Measurements from ENCODE around the gene JPT1. TPM values are rescaled to one million over a fixed set of nuclear protein-coding genes. Genes with fewer than 3 reads are reported as not detected.

JPT1 gene
- 273 and 396 TPM in 2 replicates for total RNA-seq

GRCh38 chr17:75154195-75155106, at the start of gene JPT1:
Gene JPT1 (minus strand): TSS chr17:75154512. CDS start chr17:75154397, 115 bp downstream.

GRCh38 chr17:75182569-75183436, 28.5 kb upstream of the JPT1 start, which contains the start of gene SUMO2:
Gene SUMO2 (minus strand): TSS chr17:75182959. CDS start chr17:75182834, 125 bp downstream.

GRCh38 chr17:75131278-75132017, 22.9 kb downstream of the JPT1 start, which contains the start of gene NT5C:
Gene NT5C (minus strand): TSS chr17:75131742. CDS start chr17:75131707, 35 bp downstream.

GRCh38 chr17:75109407-75110233, 44.7 kb downstream of the JPT1 start, which contains the start of gene ARMC7:
Gene ARMC7 (plus strand): TSS chr17:75109969. CDS start chr17:75110289, 320 bp downstream.

GRCh38 chr17:75087558-75088453, 66.5 kb downstream of the JPT1 start, which contains the start of gene SLC16A5:
Gene SLC16A5 (plus strand): TSS chr17:75087954. CDS start chr17:75093637, 5,683 bp downstream.

Other genes starting within 250 kb of the JPT1 start
- not detected in 2 replicates for gene USH1G, start 231.3 kb downstream of the JPT1 start, total RNA-seq
- not detected in 2 replicates for gene OTOP2, start 230.2 kb downstream of the JPT1 start, total RNA-seq
- not detected in 2 replicates for gene OTOP3, start 218.6 kb downstream of the JPT1 start, total RNA-seq
- gene HID1, start 181.8 kb downstream of the JPT1 start, total RNA-seq: 14.3 and 15.5 TPM in 2 replicates
- 34.8 and 37.3 TPM in 2 replicates for gene CDR2L, start 166.9 kb downstream of the JPT1 start, total RNA-seq
- gene MRPL58, start 141.8 kb downstream of the JPT1 start, total RNA-seq: 85.4 and 109 TPM in 2 replicates
- gene ATP5PD, start 107.5 kb downstream of the JPT1 start, total RNA-seq: 191 and 298 TPM in 2 replicates
- gene KCTD2, start 107.3 kb downstream of the JPT1 start, total RNA-seq: 15.0 and 19.5 TPM in 2 replicates
- gene SLC16A5, start 66.6 kb downstream of the JPT1 start, total RNA-seq: 4.7 and 6.0 TPM in 2 replicates
- 6.3 and 7.8 TPM in 2 replicates for gene ARMC7, start 44.5 kb downstream of the JPT1 start, total RNA-seq
- 60.8 and 62.7 TPM in 2 replicates for gene NT5C, start 22.8 kb downstream of the JPT1 start, total RNA-seq
- gene SUMO2, start 28.4 kb upstream of the JPT1 start, total RNA-seq: 88.3 and 95.2 TPM in 2 replicates
- 44.2 and 50.5 TPM in 2 replicates for gene NUP85, start 51.2 kb upstream of the JPT1 start, total RNA-seq
- gene GGA3, start 107.1 kb upstream of the JPT1 start, total RNA-seq: 22.5 and 25.7 TPM in 2 replicates
- gene MRPS7, start 107.4 kb upstream of the JPT1 start, total RNA-seq: 67.8 and 76.7 TPM in 2 replicates
- gene MIF4GD, start 116.7 kb upstream of the JPT1 start, total RNA-seq: 14.1 and 23.5 TPM in 2 replicates
- 16.3 and 19.8 TPM in 2 replicates for gene SLC25A19, start 134.9 kb upstream of the JPT1 start, total RNA-seq

All from mammary microvascular endothelial cell (primary cell).